CD14-positive monocyte (primary cell): ENCODE data around the gene EFCAB8. TPM values are rescaled to one million over a fixed set of nuclear protein-coding genes. Genes with fewer than 3 reads are reported as not detected.

Source experiments
- DNase-seq, 3 donors: peaks; one replicate each; pipeline ENCODE4 v3.0.0-alpha.2; 2011 to 2022
- H2AFZ ChIP-seq: 2 replicates; pipeline ENCODE4 v1.6.0; 2012; ENCODE audit warnings: mild to moderate bottlenecking, low read depth, low read length, inconsistent platforms; ENCODE audit not compliant: insufficient read depth, poor library complexity, severe bottlenecking
- H3K27ac ChIP-seq, 2 donors: 1 replicate in 1 of 2; 2 replicates in 1 of 2; pipeline ENCODE4 v1.5.1; 2012 to 2013; ENCODE audit warnings: low read length in 2 of 2, control low read depth in 1 of 2, inconsistent platforms in 1 of 2, low read depth in 1 of 2, mild to moderate bottlenecking in 1 of 2
- H3K27me3 ChIP-seq, 2 donors: one replicate each; pipeline versions ENCODE4 v1.6.0 to v1.6.1; 2011 to 2013; ENCODE audit warnings: low read length in 2 of 2; ENCODE audit not compliant: control insufficient read depth in 2 of 2, insufficient read depth in 2 of 2
- H3K36me3 ChIP-seq, 2 donors: replicated peaks in 1 of 2; 1 replicate in 1 of 2; 2 replicates in 1 of 2; pipeline versions ENCODE4 v1.5.1 to v1.6.1; 2012 to 2013; ENCODE audit warnings: low read length in 2 of 2, control low read depth in 1 of 2, inconsistent platforms in 1 of 2, mild to moderate bottlenecking in 1 of 2; ENCODE audit not compliant: insufficient read depth in 2 of 2, control insufficient read depth in 1 of 2
- H3K4me1 ChIP-seq, 2 donors: 1 replicate in 1 of 2; 2 replicates in 1 of 2; pipeline versions ENCODE4 v1.5.1 to v1.6.1; 2012 to 2013; ENCODE audit warnings: low read length in 2 of 2, control low read depth in 1 of 2, inconsistent platforms in 1 of 2, mild to moderate bottlenecking in 1 of 2, moderate library complexity in 1 of 2; ENCODE audit not compliant: insufficient read depth in 2 of 2, control insufficient read depth in 1 of 2
- H3K4me2 ChIP-seq: replicated peaks from 2 replicates; pipeline ENCODE3; 2012; ENCODE audit warnings: low read length, moderate library complexity, mild to moderate bottlenecking; ENCODE audit not compliant: poor library complexity, severe bottlenecking; ENCODE audit errors: extremely low read depth
- H3K4me3 ChIP-seq, 3 experiments: fragments of 200-600 bp in 1 of 3; sonication (generic) in 1 of 3; replicated peaks in 1 of 3; 1 replicate in 2 of 3; 2 replicates in 1 of 3; pipeline ENCODE4 v1.5.1; 2011 to 2013; ENCODE audit warnings: low read length in 3 of 3, mild to moderate bottlenecking in 3 of 3, control low read depth in 2 of 3, low read depth in 2 of 3, inconsistent platforms in 1 of 3, moderate library complexity in 1 of 3
- H3K79me2 ChIP-seq: 2 replicates; pipeline ENCODE4 v1.6.0; 2012; ENCODE audit warnings: mild to moderate bottlenecking, control low read depth, inconsistent platforms, low read length, moderate library complexity; ENCODE audit not compliant: insufficient read depth
- H3K9ac ChIP-seq: 2 replicates; pipeline ENCODE4 v1.6.0; 2017; ENCODE audit warnings: low read length, mild to moderate bottlenecking; ENCODE audit not compliant: insufficient read depth, poor library complexity, severe bottlenecking
- H3K9me3 ChIP-seq, 2 donors: replicated peaks in 1 of 2; 1 replicate in 1 of 2; 2 replicates in 1 of 2; pipeline versions ENCODE4 v1.5.1 to v1.6.1; 2012 to 2013; ENCODE audit warnings: low read length in 2 of 2, control low read depth in 1 of 2; ENCODE audit not compliant: control insufficient read depth in 1 of 2, insufficient read depth in 1 of 2
- H4K20me1 ChIP-seq: 2 replicates; pipeline ENCODE4 v1.6.0; 2012; ENCODE audit warnings: mild to moderate bottlenecking, low read length, control low read depth, moderate library complexity; ENCODE audit not compliant: insufficient read depth
- H3K27ac Mint-ChIP-seq, 7 donors: one replicate each; pipeline ENCODE4 v1.8.0; 2020; ENCODE audit warnings: mild to moderate bottlenecking in 7 of 7, mixed read lengths in 7 of 7, moderate library complexity in 6 of 7, inconsistent platforms in 2 of 7
- H3K27me3 Mint-ChIP-seq, 3 donors: one replicate each; pipeline ENCODE4 v1.8.0; 2021 to 2022; ENCODE audit warnings: low read depth in 3 of 3, mild to moderate bottlenecking in 3 of 3, mixed read lengths in 3 of 3, moderate library complexity in 3 of 3, inconsistent platforms in 1 of 3
- H3K36me3 Mint-ChIP-seq, 2 donors: one replicate each; pipeline ENCODE4 v1.8.0; 2020; ENCODE audit warnings: mixed read lengths in 2 of 2, inconsistent platforms in 1 of 2, mild to moderate bottlenecking in 1 of 2
- H3K4me1 Mint-ChIP-seq: one replicate; pipeline ENCODE4 v1.8.0; 2020; ENCODE audit warnings: mild to moderate bottlenecking, mixed read lengths
- H3K4me3 Mint-ChIP-seq, 2 donors: one replicate each; pipeline ENCODE4 v1.8.0; 2020; ENCODE audit warnings: mild to moderate bottlenecking in 2 of 2, mixed read lengths in 2 of 2, moderate library complexity in 1 of 2
- H3K9me3 Mint-ChIP-seq, 7 donors: one replicate each; pipeline ENCODE4 v1.8.0; 2020 to 2022; ENCODE audit warnings: mixed read lengths in 7 of 7, mild to moderate bottlenecking in 6 of 7, moderate library complexity in 6 of 7, inconsistent platforms in 2 of 7
- WGBS: methylation state at CpG from one replicate; pipeline ENCODE4 v1.1.5; 2013; ENCODE audit warnings: missing lambda C conversion rate; ENCODE audit not compliant: insufficient coverage; 5-methylcytosine and 5-hydroxymethylcytosine counted together
- intact Hi-C, 2 donors: fragments of 100-400 bp; cut with micrococcal nuclease; formaldehyde crosslinking; loops; one replicate each; pipeline versions ENCODE4 v1.15.0 to v1.15.1; 2023
- polyA plus RNA-seq, 3 donors: library from polyadenylated mRNA; depleted of rRNA in 1 of 3; unstranded in 2 of 3; stranded (reverse) in 1 of 3; fragments of 300-500 nt in 2 of 3; fragments of >200 nt in 1 of 3; fragmentation: Illumina TruSeq in 2 of 3; gene quantifications; 1 replicate in 2 of 3; 2 replicates in 1 of 3; pipeline ENCODE4 v1.2.3, GENCODE V29; 2012 to 2021
- TF ChIP-seq, protein P1 (sequence below): fragments of 200-600 bp; IDR thresholded peaks from one replicate; pipeline ENCODE4 v1.8.0; 2022; ENCODE audit warnings: antibody characterized with exemption, mild to moderate bottlenecking

EFCAB8 gene
- polyA plus RNA-seq, 3 donors, result 0.45 TPM; not detected in 2

DNA sequence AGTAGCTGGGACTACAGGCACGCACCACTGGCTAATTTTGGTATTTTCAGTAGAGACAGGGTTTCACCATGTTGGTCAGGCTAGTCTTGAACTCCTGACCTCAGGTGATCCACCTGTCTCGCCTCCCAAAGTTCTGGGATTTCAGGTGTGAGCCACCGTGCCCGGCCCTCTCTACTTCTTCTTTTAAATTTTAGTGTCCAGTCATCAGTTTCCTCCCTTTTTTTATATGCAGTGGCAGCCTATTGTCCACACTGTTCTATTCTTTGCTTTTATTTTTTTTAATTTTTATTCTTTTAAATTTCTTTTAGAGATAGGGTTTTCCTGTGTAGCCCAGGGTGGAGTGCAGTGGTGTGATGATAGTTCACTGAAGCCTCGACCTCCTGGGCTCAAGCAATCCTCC lies 12.3 kb downstream of the EFCAB8 start:
- no peak overlapping the region for H3K9ac ChIP-seq

DNA sequence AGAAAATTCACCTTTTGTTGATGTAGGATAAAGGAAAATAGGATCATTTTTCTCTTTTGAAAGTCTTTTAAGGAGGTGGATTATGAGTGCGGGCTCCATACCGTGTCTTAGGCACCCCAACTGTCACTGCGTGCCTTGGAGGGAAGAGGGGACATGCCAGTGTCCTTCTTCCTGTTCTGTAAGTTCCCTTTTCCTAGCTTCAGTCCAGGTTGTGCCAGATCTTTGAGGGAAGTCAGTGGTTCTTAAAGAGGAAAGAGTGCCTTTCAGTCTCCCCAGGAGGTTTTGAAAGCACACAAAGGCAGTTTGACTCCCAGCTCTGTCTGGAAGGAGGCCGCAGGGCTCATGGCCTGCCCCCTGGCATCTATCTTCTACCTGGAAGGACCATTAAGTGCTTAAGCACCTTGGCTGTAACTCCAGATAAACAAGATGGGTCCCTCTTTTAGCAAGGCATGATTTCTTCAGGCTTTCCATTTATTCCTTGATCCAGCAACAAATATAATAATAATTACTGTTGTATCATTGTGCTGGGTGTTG lies 13.0 kb downstream of the EFCAB8 start:
- no peaks in the 10 kb centered on the region for H4K20me1 ChIP-seq
- Mint-ChIP-seq H3K4me3 (no peak overlapping the region), H3K27ac (peak overlapping the region in 3 of 7 donors; percentile 33 to 69 (median 53)), H3K36me3 (peaks cover 0 to 5% of the 10 kb centered on the region in 2 donors), H3K9me3 (no peaks in the 10 kb centered on the region), H3K4me1 (peaks cover 18% of the 10 kb centered on the region), H3K27me3 (peaks cover 3 to 6% (median 4%) of the 10 kb centered on the region in 3 donors)
- intact Hi-C loops, result no loop called here
- peak overlapping the region in 1 of 2 donors; percentile 26 for H3K27ac ChIP-seq
- H3K9ac ChIP-seq, result no peak overlapping the region
- H3K4me1 ChIP-seq, result peaks cover 10 to 13% of the 10 kb centered on the region in 2 donors
- H3K36me3 ChIP-seq, result no peaks in the 10 kb centered on the region
- no peak overlapping the region for H3K4me3 ChIP-seq
- no peaks in the 10 kb centered on the region for H3K9me3 ChIP-seq
- WGBS, result 25% methylated on average over 1 of the region's 4 CpGs
- no peaks in the 10 kb centered on the region for H3K27me3 ChIP-seq
- TF ChIP-seq, protein P1, sequence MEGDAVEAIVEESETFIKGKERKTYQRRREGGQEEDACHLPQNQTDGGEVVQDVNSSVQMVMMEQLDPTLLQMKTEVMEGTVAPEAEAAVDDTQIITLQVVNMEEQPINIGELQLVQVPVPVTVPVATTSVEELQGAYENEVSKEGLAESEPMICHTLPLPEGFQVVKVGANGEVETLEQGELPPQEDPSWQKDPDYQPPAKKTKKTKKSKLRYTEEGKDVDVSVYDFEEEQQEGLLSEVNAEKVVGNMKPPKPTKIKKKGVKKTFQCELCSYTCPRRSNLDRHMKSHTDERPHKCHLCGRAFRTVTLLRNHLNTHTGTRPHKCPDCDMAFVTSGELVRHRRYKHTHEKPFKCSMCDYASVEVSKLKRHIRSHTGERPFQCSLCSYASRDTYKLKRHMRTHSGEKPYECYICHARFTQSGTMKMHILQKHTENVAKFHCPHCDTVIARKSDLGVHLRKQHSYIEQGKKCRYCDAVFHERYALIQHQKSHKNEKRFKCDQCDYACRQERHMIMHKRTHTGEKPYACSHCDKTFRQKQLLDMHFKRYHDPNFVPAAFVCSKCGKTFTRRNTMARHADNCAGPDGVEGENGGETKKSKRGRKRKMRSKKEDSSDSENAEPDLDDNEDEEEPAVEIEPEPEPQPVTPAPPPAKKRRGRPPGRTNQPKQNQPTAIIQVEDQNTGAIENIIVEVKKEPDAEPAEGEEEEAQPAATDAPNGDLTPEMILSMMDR, result no peak
- no peaks in the 10 kb centered on the region for H3K79me2 ChIP-seq
- H3K4me2 ChIP-seq, result no peak overlapping the region
- H2AFZ ChIP-seq, result no peak overlapping the region
- DNase-seq, result peak; percentile 22 to 64 (median 31)

More for the DNA sequence above, 12.3 kb downstream of the EFCAB8 start:
- peak overlapping the region in 1 of 7 donors; percentile 45 for H3K27ac Mint-ChIP-seq
- WGBS, result 89% methylated on average over 4 of the region's 5 CpGs
- no peak overlapping the region for H3K4me3 Mint-ChIP-seq
- no peaks in the 10 kb centered on the region for H3K79me2 ChIP-seq
- intact Hi-C loops, result no loop called here
- H3K9me3 Mint-ChIP-seq, result no peaks in the 10 kb centered on the region
- peaks cover 0 to 5% of the 10 kb centered on the region in 2 donors for H3K36me3 Mint-ChIP-seq
- peaks cover 18% of the 10 kb centered on the region for H3K4me1 Mint-ChIP-seq
- H2AFZ ChIP-seq, result no peak overlapping the region
- H4K20me1 ChIP-seq, result no peaks in the 10 kb centered on the region
- H3K4me1 ChIP-seq, result peaks cover 10 to 13% of the 10 kb centered on the region in 2 donors
- H3K4me2 ChIP-seq, result no peak overlapping the region
- DNase-seq, result no peak
- H3K9me3 ChIP-seq, result no peaks in the 10 kb centered on the region
- no peak overlapping the region for H3K4me3 ChIP-seq
- TF ChIP-seq, protein P1, result no peak
- no peak overlapping the region for H3K27ac ChIP-seq
- no peaks in the 10 kb centered on the region for H3K36me3 ChIP-seq
- H3K27me3 Mint-ChIP-seq, result peaks cover 3 to 6% (median 4%) of the 10 kb centered on the region in 3 donors
- no peaks in the 10 kb centered on the region for H3K27me3 ChIP-seq
